GM12878 (cell line): ENCODE data around the gene RPUSD3. TPM values are rescaled to one million over a fixed set of nuclear protein-coding genes. Genes with fewer than 3 reads are reported as not detected.

Experiments used
- BCL3 ChIP-seq: IDR thresholded peaks from 2 replicates; pipeline ENCODE4 v1.6.1; 2011; ENCODE audit warnings: borderline replicate concordance, low read depth, mild to moderate bottlenecking, moderate library complexity, low read length; ENCODE audit not compliant: insufficient read depth, poor library complexity, severe bottlenecking
- BCLAF1 ChIP-seq: fragments of 450-650 bp; IDR thresholded peaks from 2 replicates; pipeline ENCODE4 v1.6.1; 2017; ENCODE audit warnings: antibody characterized with exemption, mild to moderate bottlenecking, moderate library complexity
- CEBPB ChIP-seq, 2 experiments: fragments of 150-350 bp in 1 of 2; IDR thresholded peaks; 2 replicates each; pipeline ENCODE4 v1.6.1; 2012 to 2014; ENCODE audit warnings: low read depth in 2 of 2, low read length in 2 of 2, borderline replicate concordance in 1 of 2, inconsistent platforms in 1 of 2
- CUX1 ChIP-seq: IDR thresholded peaks from 2 replicates; pipeline ENCODE4 v1.6.1; 2012; ENCODE audit warnings: improper control_type of control experiment, low read depth, low read length; ENCODE audit not compliant: insufficient replicate concordance
- FOS ChIP-seq: IDR thresholded peaks from 3 replicates; pipeline ENCODE4 v1.6.1; 2011; ENCODE audit warnings: borderline replicate concordance; ENCODE audit not compliant: insufficient read length; ENCODE audit errors: extremely low read depth
- HDAC6 ChIP-seq: fragments of 200-600 bp; sonication (generic); IDR thresholded peaks from one replicate; pipeline ENCODE4 v1.8.0; 2017; ENCODE audit warnings: antibody characterized with exemption; ENCODE audit not compliant: unreplicated experiment
- KDM1A ChIP-seq: fragments of 200-600 bp; sonication (generic); IDR thresholded peaks from 2 replicates; pipeline ENCODE4 v1.6.1; 2016; ENCODE audit warnings: borderline replicate concordance
- NR2C1 ChIP-seq: fragments of 450-650 bp; IDR thresholded peaks from 2 replicates; pipeline ENCODE4 v1.6.1; 2017; ENCODE audit warnings: antibody characterized with exemption, mild to moderate bottlenecking, moderate library complexity
- NRF1 ChIP-seq: conservative IDR thresholded peaks from 2 replicates; pipeline ENCODE4 v1.6.1; 2011; ENCODE audit warnings: mild to moderate bottlenecking, low read depth, low read length, improper control_type of control experiment
- SUPT20H ChIP-seq: IDR thresholded peaks from 2 replicates; pipeline ENCODE4 v1.6.1; 2011; ENCODE audit warnings: low read depth, mild to moderate bottlenecking, low read length, moderate library complexity, borderline replicate concordance; ENCODE audit not compliant: control insufficient read depth
- SUZ12 ChIP-seq: fragments of 200-600 bp; sonication (generic); IDR thresholded peaks from one replicate; pipeline ENCODE4 v1.6.1; 2018; ENCODE audit warnings: antibody characterized with exemption, mild to moderate bottlenecking; ENCODE audit not compliant: unreplicated experiment
- TCF3 ChIP-seq: IDR thresholded peaks from 2 replicates; pipeline ENCODE4 v1.6.1; 2012; ENCODE audit warnings: low read depth, mild to moderate bottlenecking, low read length, borderline replicate concordance; ENCODE audit not compliant: insufficient read depth
- ZBTB33 ChIP-seq: fragments of 450-650 bp; IDR thresholded peaks from 2 replicates; pipeline ENCODE4 v1.6.1; 2017; ENCODE audit warnings: mild to moderate bottlenecking
- ZNF274 ChIP-seq: IDR thresholded peaks from one replicate; pipeline ENCODE4 v1.8.0; 2011; ENCODE audit not compliant: insufficient read length, insufficient read depth
- ZNF384 ChIP-seq: IDR thresholded peaks from 2 replicates; pipeline ENCODE4 v1.6.1; 2012; ENCODE audit warnings: low read depth, mild to moderate bottlenecking, low read length, improper control_type of control experiment, borderline replicate concordance
- polyA plus RNA-seq, 11 experiments: library from polyadenylated mRNA; depleted of rRNA in 4 of 11; unstranded in 6 of 11; stranded (reverse) in 5 of 11; fragments of >200 nt; fragmentation: Nextera tagmentation in 4 of 11; fragmentation: Illumina TruSeq in 1 of 11; extraction: Ambion mirVana in 4 of 11; extraction: Trizol in 1 of 11; gene quantifications; 1 replicate in 1 of 11; 2 replicates in 10 of 11; pipeline versions ENCODE4 v1.2.1 to v1.2.3, GENCODE V29; 2011 to 2016; ENCODE audit warnings: inconsistent platforms in 2 of 11, missing spikeins in 2 of 11, low read depth in 1 of 11
- total RNA-seq, 4 experiments: library from RNA; depleted of rRNA in 3 of 4; stranded (reverse); fragments of >200 nt in 3 of 4; fragmentation: Illumina TruSeq in 1 of 4; extraction: Trizol in 1 of 4; gene quantifications; 2 replicates each; pipeline versions ENCODE4 v1.2.1 to v1.2.3, GENCODE V29; 2013 to 2021

The RPUSD3 gene
- total and polyA plus RNA-seq, 10 of the 15 experiments (the other 5 are each of a cell fraction or from before 2014, with no cell fraction given) = 6.4 to 72.9 (median 41.8) TPM

- TF ChIP-seq NRF1 = no peak
- no peak for TF ChIP-seq TCF3
- TF ChIP-seq FOS = no peak
- TF ChIP-seq ZNF384 = no peak
- no peak for TF ChIP-seq CEBPB (IDR thresholded peaks at IDR 0.05; ENCODE audit: borderline replicate concordance in 1 of 2, low read depth in 2 of 2, low read length in 2 of 2)
- TF ChIP-seq SUPT20H = no peak
- TF ChIP-seq ZNF274 = no peak
- TF ChIP-seq BCL3 = peak; percentile 7
- TF ChIP-seq NR2C1 = no peak
- TF ChIP-seq CUX1 = no peak
- no peak for TF ChIP-seq KDM1A
- peak; percentile 98 for TF ChIP-seq BCLAF1
- no peak; the same call in 1 of the 2 replicates for TF ChIP-seq ZBTB33
- TF ChIP-seq HDAC6 = no peak
- no peak for TF ChIP-seq SUZ12
Measured at GRCh38 chr3:9792405-9793160, 51.2 kb downstream of the RPUSD3 start, which contains the start of the genes ARPC4 and TADA3 (continued).
